OCI-LY7 (cell line): ENCODE results near the gene WWOX.

ENCODE experiments used
- CTCF ChIP-seq: fragments of 200-600 bp; sonication (generic); conservative IDR thresholded peaks from 2 replicates; pipeline ENCODE4 v1.5.1; 2014; ENCODE audit warnings: mild to moderate bottlenecking, antibody characterized with exemption, low read length, moderate library complexity, mixed read lengths
- EZH2phosphoT487 ChIP-seq: fragments of 200-600 bp; sonication (generic); IDR thresholded peaks from 2 replicates; pipeline ENCODE4 v1.6.1; 2018; ENCODE audit warnings: low read depth, borderline replicate concordance, mild to moderate bottlenecking, mixed run types, antibody characterized with exemption, low read length, moderate library complexity, mixed read lengths

GRCh38 chr16:78744099-78744498, 644.6 kb downstream of the WWOX start:
- TF ChIP-seq CTCF (no peak), EZH2phosphoT487 (no peak)
